ENCODE results near the gene AACS. TPM values are rescaled to one million over a fixed set of nuclear protein-coding genes. Genes with fewer than 3 reads are reported as not detected.

Gene AACS
- polyA plus RNA-seq, 2 of the 4 experiments (the other 2 are of a cell fraction), result 18.6 to 20.4 TPM

DNA sequence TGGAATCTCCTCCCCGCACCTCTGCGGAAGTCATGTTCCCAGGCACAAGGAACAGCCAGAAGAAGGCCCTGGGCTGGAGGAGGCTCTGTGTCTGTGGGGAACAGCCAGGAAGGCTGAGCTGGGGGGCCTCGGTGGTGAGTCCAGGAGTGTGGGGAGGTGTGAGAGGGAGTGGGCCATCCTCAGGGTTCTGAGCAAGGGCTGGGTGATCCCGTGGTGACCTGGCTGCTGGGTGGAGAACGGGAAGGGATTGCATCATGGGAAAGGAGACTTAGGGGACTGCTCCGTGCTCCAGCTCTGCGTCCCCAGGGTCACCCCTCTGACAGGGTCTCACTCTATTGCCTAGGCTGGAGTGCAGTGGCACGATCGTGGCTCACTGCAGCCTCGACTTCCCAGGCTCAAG is 13.8 kb downstream of the AACS start:
- 81% methylated on average over 10 of the region's 10 CpGs for WGBS (ENCODE audit: missing lambda C conversion rate)
- DNase-seq (ENCODE audit: low read depth in 1 of 2, low spot score in 1 of 2), result no peak
- ATAC-seq, result peak in 1 of 2 experiments; percentile 24; a peak in 1 of 6 replicates
- Histone ChIP-seq H3K9me3 (no peaks in the 10 kb centered on the region), H3K4me2 (no peak overlapping the region), H3K27ac (no peak overlapping the region; a peak in 1 of 6 replicates), H3K4me3 (no peak overlapping the region), H3K4me1 (no peaks in the 10 kb centered on the region)
- TF ChIP-seq ZSCAN20 (CRISPR knock-in tag; IDR thresholded peaks at IDR 0.05), result no peak
- TF ChIP-seq HOXB5 (CRISPR knock-in tag; IDR thresholded peaks at IDR 0.05), result no peak
- TF ChIP-seq RFX5 (IDR thresholded peaks at IDR 0.05), result no peak
- TF ChIP-seq, protein P1, sequence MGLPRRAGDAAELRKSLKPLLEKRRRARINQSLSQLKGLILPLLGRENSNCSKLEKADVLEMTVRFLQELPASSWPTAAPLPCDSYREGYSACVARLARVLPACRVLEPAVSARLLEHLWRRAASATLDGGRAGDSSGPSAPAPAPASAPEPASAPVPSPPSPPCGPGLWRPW (IDR thresholded peaks at IDR 0.05), result no peak
- no peak for TF ChIP-seq CHD4 (IDR thresholded peaks at IDR 0.05; ENCODE audit: borderline replicate concordance)
- TF ChIP-seq, protein P2, sequence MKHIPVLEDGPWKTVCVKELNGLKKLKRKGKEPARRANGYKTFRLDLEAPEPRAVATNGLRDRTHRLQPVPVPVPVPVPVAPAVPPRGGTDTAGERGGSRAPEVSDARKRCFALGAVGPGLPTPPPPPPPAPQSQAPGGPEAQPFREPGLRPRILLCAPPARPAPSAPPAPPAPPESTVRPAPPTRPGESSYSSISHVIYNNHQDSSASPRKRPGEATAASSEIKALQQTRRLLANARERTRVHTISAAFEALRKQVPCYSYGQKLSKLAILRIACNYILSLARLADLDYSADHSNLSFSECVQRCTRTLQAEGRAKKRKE (CRISPR knock-in tag; IDR thresholded peaks at IDR 0.05; ENCODE audit: low read depth), result no peak
- no peak for FAIRE-seq
- POLR2A ChIA-PET, result no interaction called here
- CTCF ChIA-PET, result no interaction called here

DNA sequence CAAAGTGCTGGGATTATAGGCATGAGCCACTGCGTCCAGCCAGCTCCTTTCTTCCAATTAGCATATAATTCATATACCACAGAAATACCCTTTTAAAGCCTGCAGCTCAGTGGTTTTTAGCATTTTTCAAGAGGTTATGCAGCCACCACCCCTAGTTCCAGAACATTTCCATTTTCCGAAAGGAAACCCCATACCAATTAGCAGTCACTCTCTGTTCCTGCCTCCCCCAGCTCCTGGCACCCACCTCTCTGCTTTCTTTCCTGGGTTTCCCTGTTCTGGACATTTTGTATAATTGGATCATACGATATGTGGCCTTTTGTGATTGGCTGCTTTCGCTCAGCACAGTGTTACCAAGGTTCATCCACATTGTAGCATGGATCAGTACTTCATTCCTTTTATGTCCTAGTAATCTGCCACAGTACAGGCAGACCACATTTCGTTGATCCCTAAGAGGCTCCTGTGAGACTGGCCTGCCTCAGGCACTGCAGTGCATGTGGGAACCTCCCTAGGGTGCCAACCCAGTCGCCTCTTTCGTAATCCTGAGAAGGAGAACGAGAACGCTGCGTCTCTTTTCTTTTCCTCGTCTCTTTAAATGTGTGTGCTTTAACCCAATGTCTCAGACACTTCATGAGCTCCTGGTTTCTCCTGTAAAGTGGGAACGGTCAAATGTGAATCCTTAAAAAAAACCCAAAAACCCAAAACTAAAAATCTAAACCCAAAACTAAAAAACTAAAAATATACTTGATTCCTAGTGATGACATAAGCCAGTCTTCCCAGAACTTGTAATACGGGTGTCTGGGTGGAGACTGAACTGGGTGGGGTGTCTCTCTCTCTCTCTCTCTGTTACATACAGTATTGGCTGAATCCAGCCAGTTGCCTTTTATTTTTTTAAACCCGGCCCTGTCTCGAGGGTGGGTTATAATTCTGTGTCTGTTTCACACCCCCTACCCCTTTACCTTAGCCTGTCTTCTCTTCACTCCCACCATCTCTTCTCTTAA is 14.7 kb downstream of the AACS start:
- POLR2A ChIA-PET, result no interaction called here
- no peaks in the 10 kb centered on the region for H3K4me1 ChIP-seq
- TF ChIP-seq, protein P3, sequence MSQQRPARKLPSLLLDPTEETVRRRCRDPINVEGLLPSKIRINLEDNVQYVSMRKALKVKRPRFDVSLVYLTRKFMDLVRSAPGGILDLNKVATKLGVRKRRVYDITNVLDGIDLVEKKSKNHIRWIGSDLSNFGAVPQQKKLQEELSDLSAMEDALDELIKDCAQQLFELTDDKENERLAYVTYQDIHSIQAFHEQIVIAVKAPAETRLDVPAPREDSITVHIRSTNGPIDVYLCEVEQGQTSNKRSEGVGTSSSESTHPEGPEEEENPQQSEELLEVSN (IDR thresholded peaks at IDR 0.05; ENCODE audit: borderline replicate concordance, low read depth), result no peak
- TF ChIP-seq RAD21 (conservative IDR thresholded peaks at IDR 0.05 in 1 of 2, IDR thresholded peaks at IDR 0.05 in 1 of 2) (no peak), CBX8 (IDR thresholded peaks at IDR 0.05) (no peak), SREBF2 (IDR thresholded peaks at IDR 0.05) (no peak), RNF2 (IDR thresholded peaks at IDR 0.05; ENCODE audit: borderline replicate concordance, low read depth) (no peak), TP53 (CRISPR knock-in tag; IDR thresholded peaks at IDR 0.05) (no peak), HOXB5 (CRISPR knock-in tag; IDR thresholded peaks at IDR 0.05) (no peak), CHD2 (IDR thresholded peaks at IDR 0.05; ENCODE audit: low read length, partially characterized antibody) (no peak), NR3C1 (IDR thresholded peaks at IDR 0.05) (no peak), GATA3 (IDR thresholded peaks at IDR 0.05; ENCODE audit: borderline replicate concordance) (no peak), TFCP2L1 (CRISPR knock-in tag; IDR thresholded peaks at IDR 0.05) (no peak)
- TF ChIP-seq, protein P4, sequence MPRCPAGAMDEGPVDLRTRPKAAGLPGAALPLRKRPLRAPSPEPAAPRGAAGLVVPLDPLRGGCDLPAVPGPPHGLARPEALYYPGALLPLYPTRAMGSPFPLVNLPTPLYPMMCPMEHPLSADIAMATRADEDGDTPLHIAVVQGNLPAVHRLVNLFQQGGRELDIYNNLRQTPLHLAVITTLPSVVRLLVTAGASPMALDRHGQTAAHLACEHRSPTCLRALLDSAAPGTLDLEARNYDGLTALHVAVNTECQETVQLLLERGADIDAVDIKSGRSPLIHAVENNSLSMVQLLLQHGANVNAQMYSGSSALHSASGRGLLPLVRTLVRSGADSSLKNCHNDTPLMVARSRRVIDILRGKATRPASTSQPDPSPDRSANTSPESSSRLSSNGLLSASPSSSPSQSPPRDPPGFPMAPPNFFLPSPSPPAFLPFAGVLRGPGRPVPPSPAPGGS (IDR thresholded peaks at IDR 0.05), result no peak
- 86% methylated on average over 15 of the region's 15 CpGs for WGBS (ENCODE audit: missing lambda C conversion rate)
- ATAC-seq (peak; percentile 34 to 44; a peak in 3 of 6 replicates), DNase-seq (ENCODE audit: low read depth in 1 of 2, low spot score in 1 of 2) (no peak), FAIRE-seq (no peak)
- no peak overlapping the region; a peak in 1 of 6 replicates for H3K27ac ChIP-seq
- CTCF ChIA-PET, result no interaction called here
- no peak overlapping the region for H3K4me2 ChIP-seq
- H3K4me3 ChIP-seq, result no peak overlapping the region
- H3K9me3 ChIP-seq, result no peaks in the 10 kb centered on the region

DNA sequence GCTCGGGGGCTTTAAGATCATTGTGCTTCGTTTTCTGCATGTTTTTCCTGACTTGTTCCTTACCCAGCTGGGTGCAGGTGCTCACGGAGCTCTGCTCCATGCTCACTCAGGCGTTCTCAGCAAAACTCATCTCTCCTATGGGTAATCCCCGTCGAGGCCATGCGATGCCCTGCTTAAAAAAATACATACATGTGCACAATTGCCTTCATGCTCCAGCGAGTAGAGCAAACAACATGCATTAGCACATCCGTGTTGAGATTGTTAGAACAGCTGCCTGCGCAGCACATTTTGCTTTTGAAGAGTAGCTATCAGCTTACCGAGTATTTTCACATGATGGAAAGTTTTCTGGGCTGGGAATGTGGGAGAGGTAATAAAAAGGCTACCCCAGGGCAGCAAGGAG is 16.2 kb downstream of the AACS start:
- Histone ChIP-seq H3K4me2 (no peak overlapping the region), H3K4me1 (no peaks in the 10 kb centered on the region), H3K27ac (no peak overlapping the region), H3K4me3 (no peak overlapping the region), H3K9me3 (no peaks in the 10 kb centered on the region)
- TF ChIP-seq KDM1A (IDR thresholded peaks at IDR 0.05; ENCODE audit: low read depth) (no peak), ZSCAN20 (CRISPR knock-in tag; IDR thresholded peaks at IDR 0.05) (no peak), CBX8 (IDR thresholded peaks at IDR 0.05) (no peak), NPAS2 (CRISPR knock-in tag; IDR thresholded peaks at IDR 0.05; ENCODE audit: borderline replicate concordance) (no peak), JUNB (IDR thresholded peaks at IDR 0.05) (no peak), RNF2 (IDR thresholded peaks at IDR 0.05; ENCODE audit: borderline replicate concordance, low read depth) (no peak), HOXB13 (CRISPR knock-in tag; IDR thresholded peaks at IDR 0.05; ENCODE audit: low read depth) (no peak), HDAC2 (IDR thresholded peaks at IDR 0.05) (no peak), ZFP36 (IDR thresholded peaks at IDR 0.05; ENCODE audit: borderline replicate concordance, partially characterized antibody) (no peak), HOXB5 (CRISPR knock-in tag; IDR thresholded peaks at IDR 0.05) (no peak), TFCP2L1 (CRISPR knock-in tag; IDR thresholded peaks at IDR 0.05) (no peak), RCOR1 (IDR thresholded peaks at IDR 0.05; ENCODE audit: low read depth, low read length) (no peak), EHF (CRISPR knock-in tag; IDR thresholded peaks at IDR 0.05) (no peak)
- TF ChIP-seq, protein P5, sequence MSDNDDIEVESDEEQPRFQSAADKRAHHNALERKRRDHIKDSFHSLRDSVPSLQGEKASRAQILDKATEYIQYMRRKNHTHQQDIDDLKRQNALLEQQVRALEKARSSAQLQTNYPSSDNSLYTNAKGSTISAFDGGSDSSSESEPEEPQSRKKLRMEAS (IDR thresholded peaks at IDR 0.05), result no peak
- TF ChIP-seq, protein P6, sequence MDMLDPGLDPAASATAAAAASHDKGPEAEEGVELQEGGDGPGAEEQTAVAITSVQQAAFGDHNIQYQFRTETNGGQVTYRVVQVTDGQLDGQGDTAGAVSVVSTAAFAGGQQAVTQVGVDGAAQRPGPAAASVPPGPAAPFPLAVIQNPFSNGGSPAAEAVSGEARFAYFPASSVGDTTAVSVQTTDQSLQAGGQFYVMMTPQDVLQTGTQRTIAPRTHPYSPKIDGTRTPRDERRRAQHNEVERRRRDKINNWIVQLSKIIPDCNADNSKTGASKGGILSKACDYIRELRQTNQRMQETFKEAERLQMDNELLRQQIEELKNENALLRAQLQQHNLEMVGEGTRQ (IDR thresholded peaks at IDR 0.05), result no peak
- no peak for FAIRE-seq
- ChIA-PET CTCF (interaction anchor here (0.8 to 1.1 kb wide), 2 partner anchors 11 to 105 kb away, joined by 3 to 4 read pairs; no protein-coding TSS in a partner anchor), POLR2A (interaction anchor here (0.7 kb wide), 1 partner anchor 180 kb away, joined by 4 read pairs; no protein-coding TSS in a partner anchor)
- DNase-seq (ENCODE audit: low read depth in 1 of 2, low spot score in 1 of 2), result no peak
- WGBS (ENCODE audit: missing lambda C conversion rate), result 86% methylated on average over 11 of the region's 11 CpGs
- no peak for ATAC-seq

All from A549 (cell line).